ENCODE measurements around the gene SRSF9.
"Not testable (repeated sequence)": the region's sequence is repeated elsewhere in the genome, so short reads cannot be mapped to it uniquely, and the experiment has no call there.

The SRSF9 gene

GRCh38 chr12:120447992-120448391 is 21.6 kb downstream of the SRSF9 start:
- no peak for DNase-seq (ENCODE audit: low spot score)

GRCh38 chr12:120446844-120447178 is 22.7 kb downstream of the SRSF9 start:
- DNase-seq (ENCODE audit: low spot score), result not testable (repeated sequence)

- peak; percentile 84 for DNase-seq (ENCODE audit: low spot score)
These were observed 23.4 kb downstream of the SRSF9 start, which contains the start of the genes GATC and TRIAP1 for GRCh38 chr12:120445911-120446843. Gene GATC, plus strand, starts transcription at chr12:120446444. Its CDS starts 37 bp downstream, at chr12:120446481. Gene TRIAP1, minus strand, starts transcription at chr12:120446384. Its CDS starts 12 bp downstream, at chr12:120446372.

- DNase-seq (ENCODE audit: low spot score), result no peak
These were observed 24.9 kb downstream of the SRSF9 start for GRCh38 chr12:120444676-120445075.

GRCh38 chr12:120439646-120440247 is 29.8 kb downstream of the SRSF9 start:
- DNase-seq (ENCODE audit: low spot score), result peak; percentile 76

GRCh38 chr12:120438495-120439198 is 30.9 kb downstream of the SRSF9 start:
- peak; percentile 16 for DNase-seq (ENCODE audit: low spot score)

- peak; percentile 99 for DNase-seq (ENCODE audit: low spot score)
These were observed 31.6 kb downstream of the SRSF9 start, which contains the start of gene COX6A1 for GRCh38 chr12:120437735-120438494. Gene COX6A1, plus strand, starts transcription at chr12:120438113. Its CDS starts 14 bp downstream, at chr12:120438127.

GRCh38 chr12:120432772-120433525 is 36.6 kb downstream of the SRSF9 start:
- no peak for DNase-seq (ENCODE audit: low spot score)

- DNase-seq (ENCODE audit: low spot score), result no peak
These were observed 40.2 kb downstream of the SRSF9 start for GRCh38 chr12:120429368-120429767.

GRCh38 chr12:120428597-120429229 is 40.8 kb downstream of the SRSF9 start:
- DNase-seq (ENCODE audit: low spot score), result no peak

- DNase-seq (ENCODE audit: low spot score), result no peak
These were observed 43.8 kb downstream of the SRSF9 start for GRCh38 chr12:120425797-120426196.

- DNase-seq (ENCODE audit: low spot score), result no peak
These were observed 46.6 kb downstream of the SRSF9 start for GRCh38 chr12:120422892-120423456.

GRCh38 chr12:120421701-120422100 is 47.8 kb downstream of the SRSF9 start:
- no peak for DNase-seq (ENCODE audit: low spot score)

- DNase-seq (ENCODE audit: low spot score), result no peak
These were observed 51.5 kb downstream of the SRSF9 start for GRCh38 chr12:120417917-120418580.

GRCh38 chr12:120416490-120417216 is 52.9 kb downstream of the SRSF9 start:
- DNase-seq (ENCODE audit: low spot score), result no peak

GRCh38 chr12:120413901-120414695 is 55.5 kb downstream of the SRSF9 start:
- DNase-seq (ENCODE audit: low spot score), result no peak

- no peak for DNase-seq (ENCODE audit: low spot score)
These were observed 57.1 kb downstream of the SRSF9 start for GRCh38 chr12:120412421-120412820.

All from hematopoietic multipotent progenitor cell treated with erythropoietin and hydrocortisone succinate and interleukin-3 and kit ligand, for 15 days (in vitro differentiated cells).